Mesendoderm (in vitro differentiated cells): ENCODE measurements around the gene BEST4. TPM values are rescaled to one million over a fixed set of nuclear protein-coding genes. Genes with fewer than 3 reads are reported as not detected.
A peak's percentile ranks its signal among the peaks of the same experiment; 100 is the strongest.

Experiments used
- small RNA-seq: library from polyadenylated mRNA; stranded (forward); fragments of <200 nt; extraction: miRNeasy Mini kit (QIAGEN cat#:217004); gene quantifications from one replicate; pipeline ENCODE3, GENCODE V24; 2013; ENCODE audit not compliant: insufficient read depth

Gene BEST4

Small RNAs within 50 kb of the gene (small RNA-seq; reads per million reads assigned to genes)
- gene SNORD38A (802 reads per million, percentile 98 among the genes with 10 or more reads in this experiment), gene SNORD38B (not detected), gene SNORD46 (268 reads per million, percentile 97 among the genes with 10 or more reads in this experiment), gene SNORD55 (not detected)
